ENCODE data around the gene KLHL17.
"Not testable (repeated sequence)": the region's sequence is repeated elsewhere in the genome, so short reads cannot be mapped to it uniquely, and the experiment has no call there.

The KLHL17 gene

DNA sequence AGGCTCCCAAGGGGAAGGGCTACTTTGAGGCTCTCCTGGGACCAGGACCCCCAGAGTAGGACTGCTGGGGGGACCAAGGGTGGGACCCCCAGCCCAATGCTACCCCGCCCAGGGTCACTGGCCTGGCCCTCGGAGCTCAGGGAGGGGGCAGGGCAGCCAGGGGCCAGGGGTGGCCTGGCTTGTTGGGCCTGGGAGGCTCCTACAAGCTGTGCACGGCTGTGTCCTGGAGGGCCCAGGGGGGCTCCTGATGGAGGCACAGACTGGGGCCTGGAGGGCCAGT lies 37.3 kb downstream of the KLHL17 start:
- in situ Hi-C loops (cut with MboI; ENCODE audit: low sequenced_read_pairs), result no loop called here

DNA sequence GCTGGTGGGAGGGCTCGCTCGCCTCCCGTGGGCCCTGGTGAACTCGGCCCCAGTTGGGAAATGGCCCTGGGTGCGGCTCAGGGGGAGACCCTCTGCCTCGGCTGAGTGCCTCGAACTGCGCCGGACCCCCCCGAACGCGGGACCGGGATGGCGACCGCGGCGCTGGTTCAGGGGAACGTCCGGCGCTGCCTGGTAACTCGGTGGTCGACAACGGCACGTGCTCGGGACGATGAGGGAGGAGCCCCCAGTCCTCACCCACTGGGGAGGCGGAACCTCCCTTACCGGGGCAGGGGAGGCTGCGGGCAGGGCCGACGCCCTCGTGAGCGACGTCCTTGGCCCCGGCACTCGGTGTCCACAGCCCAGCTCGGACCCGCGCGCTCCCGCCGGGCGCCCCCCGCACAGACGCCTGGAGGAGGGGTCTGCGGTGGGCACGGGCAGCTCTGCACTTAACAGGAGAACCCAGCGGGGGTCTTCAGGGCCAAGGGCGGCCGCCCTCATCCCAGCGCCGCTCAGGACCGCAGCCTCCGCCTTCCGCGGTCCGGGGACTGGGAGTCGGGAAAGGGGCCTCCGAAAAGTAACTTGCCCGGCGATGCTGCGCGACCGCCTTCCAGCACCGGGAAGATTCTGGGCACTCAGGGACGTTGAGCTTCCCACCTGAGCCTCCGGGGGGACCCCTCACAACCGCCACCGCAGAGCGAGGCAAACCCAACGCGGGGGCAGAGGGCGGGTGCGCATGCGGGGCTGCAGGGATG lies 37.8 kb downstream of the KLHL17 start:
- in situ Hi-C loops (cut with MboI; ENCODE audit: low sequenced_read_pairs), result no loop called here

DNA sequence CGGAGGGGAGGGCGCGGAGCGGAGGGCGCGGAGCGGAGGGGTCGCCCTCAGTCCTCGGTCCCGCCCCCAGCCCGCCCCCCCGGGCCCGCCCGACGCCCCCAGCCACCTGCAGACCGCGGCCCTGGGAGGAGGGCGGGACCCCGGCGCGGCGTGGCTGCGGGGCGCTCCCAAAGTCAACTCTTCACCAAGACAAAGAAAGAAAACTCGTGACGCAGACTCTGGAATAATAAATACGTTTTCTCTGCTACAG lies 38.3 kb downstream of the KLHL17 start:
- in situ Hi-C loops (cut with MboI; ENCODE audit: low sequenced_read_pairs), result no loop called here

DNA sequence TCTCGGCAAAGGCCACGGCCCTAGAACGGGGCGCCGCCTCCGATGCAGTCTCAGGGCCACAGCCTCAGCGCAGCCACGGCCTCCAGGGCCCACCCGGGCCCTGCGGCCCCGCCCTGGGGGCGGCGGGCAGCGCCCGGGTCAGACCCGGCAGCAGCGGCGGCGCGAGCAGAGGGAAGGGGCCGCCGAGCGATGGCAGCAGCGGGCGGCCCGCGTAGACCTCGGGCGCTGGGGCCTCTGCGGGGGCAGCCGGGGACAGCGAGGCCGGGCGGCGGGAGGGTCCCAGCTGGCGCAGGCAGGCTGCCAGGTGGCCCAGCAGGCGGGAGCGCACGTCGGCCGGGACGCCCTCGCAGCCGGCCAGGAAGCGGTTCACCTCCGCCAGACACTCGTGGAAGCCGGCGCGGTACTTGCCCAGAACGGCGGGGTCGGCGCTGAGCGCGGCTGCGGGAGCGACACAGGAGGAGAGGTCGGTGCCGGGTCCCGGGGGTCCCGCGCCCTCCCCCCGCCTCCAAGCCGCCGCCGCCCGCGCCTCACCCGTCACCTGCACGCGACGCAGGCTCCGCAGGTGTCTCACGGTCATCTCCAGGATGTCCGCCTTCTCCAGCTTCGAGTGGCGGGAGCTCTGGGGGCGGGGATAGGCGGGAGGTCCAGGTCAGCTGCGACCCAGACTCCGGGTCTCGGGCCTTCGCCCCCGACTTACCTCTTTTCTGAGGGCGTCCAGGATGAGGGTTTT lies 38.8 kb downstream of the KLHL17 start:
- in situ Hi-C loops (cut with MboI; ENCODE audit: low sequenced_read_pairs), result no loop called here

DNA sequence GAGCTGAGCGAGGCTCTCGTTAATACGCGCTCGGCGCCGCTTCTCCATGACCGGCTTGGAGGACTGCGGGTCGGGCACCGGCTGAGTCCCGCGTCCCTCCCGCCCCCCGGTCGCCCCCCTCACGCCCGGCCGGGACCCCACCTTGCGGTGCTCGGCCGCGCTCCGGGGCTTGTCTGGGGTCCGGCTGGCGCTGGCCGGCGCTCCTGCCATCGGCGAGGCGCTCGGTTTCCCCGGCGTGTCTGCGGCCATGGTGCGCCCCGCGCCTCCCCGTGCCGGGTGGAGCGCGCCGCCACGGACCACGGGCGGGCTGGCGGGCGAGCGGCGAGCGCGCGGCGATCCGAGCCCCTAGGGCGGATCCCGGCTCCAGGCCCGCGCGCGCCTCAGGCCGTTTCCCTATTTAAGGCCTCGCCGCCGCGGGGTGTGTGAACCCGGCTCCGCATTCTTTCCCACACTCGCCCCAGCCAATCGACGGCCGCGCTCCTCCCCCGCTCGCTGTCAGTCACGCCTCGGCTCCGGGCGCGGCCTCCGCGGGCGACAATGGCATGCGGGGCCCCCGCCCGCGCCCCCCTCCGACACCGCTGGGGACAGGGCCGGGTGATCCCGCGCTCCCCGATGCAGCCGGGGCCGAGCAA lies 39.5 kb downstream of the KLHL17 start, which contains the start of gene HES4:
HES4 (minus strand) TSS at position 373 of the 632 bp plus-strand sequence; CDS start at position 249, 124 bp downstream.
- in situ Hi-C loops (cut with MboI; ENCODE audit: low sequenced_read_pairs), result no loop called here

DNA sequence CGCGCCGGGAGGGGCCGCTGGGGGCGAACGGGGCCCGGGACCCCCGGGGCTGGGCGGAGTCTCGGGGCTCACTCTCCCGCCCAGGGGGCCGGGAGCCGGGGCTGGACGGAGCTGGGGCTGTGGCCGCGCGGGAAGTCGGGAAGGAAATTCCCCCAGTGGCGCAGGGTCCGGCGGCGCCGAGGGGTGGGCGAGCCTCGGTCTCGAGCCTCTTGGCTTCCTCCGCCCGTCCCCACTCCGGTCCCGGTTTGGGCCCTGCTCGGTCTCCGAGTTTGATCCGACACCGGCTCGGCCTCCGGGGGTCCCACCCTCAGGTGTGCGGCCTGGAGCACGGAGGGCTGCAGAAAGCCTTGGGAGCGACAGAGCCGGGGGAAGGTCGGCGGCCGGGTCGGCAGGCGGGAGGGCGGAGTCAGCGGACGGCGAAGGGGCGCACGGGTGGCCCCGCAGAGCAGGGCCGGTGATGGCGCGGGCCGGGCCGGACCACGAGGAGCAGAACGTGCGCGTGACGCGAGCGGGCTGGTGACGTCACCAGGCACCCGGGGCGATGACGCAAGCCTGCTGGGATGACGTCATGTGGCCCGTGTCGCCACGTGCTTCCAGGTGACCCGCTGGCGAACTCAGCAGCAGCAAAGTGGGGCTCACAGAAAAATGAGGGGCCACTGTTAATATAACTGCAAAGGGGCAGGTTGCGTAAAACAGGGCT lies 40.1 kb downstream of the KLHL17 start:
- in situ Hi-C loops (cut with MboI; ENCODE audit: low sequenced_read_pairs), result no loop called here

DNA sequence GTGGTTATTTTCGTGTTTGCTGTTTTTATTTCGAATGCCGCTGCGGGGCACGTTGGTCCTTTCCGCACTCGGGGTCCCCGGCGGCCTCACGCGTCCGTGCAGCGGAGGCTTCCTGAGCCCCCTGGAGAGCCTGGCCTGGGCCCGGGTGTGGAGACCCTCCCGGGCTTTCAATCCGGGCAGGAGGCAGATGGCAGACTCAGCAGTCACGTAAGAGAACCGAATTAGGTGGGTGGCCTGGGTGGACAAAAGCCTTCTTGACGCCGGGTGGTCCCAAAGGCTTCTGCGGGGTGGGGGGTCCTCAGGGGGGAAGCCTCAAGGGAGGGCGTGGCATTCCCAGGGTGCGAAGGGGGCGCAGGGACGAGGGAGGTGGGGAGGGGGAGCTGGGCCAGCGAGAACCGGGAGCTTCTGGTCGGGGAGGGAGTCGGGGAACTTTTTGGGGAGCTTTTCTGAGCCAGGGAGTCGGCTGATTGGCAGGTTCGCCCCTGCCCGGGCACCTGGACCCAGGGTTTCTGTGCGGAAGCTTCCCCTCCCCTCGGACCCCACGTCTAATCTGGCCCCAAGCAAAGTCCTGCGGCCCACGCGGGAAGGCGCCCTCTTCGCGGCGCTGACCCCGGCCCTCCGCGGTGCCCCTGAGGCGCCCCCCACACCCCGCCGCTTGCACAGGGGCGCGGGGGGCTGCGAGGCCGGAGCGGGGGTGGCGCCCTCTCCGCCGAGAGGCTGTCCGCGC lies 40.8 kb downstream of the KLHL17 start:
- in situ Hi-C loops (cut with MboI; ENCODE audit: low sequenced_read_pairs), result no loop called here

DNA sequence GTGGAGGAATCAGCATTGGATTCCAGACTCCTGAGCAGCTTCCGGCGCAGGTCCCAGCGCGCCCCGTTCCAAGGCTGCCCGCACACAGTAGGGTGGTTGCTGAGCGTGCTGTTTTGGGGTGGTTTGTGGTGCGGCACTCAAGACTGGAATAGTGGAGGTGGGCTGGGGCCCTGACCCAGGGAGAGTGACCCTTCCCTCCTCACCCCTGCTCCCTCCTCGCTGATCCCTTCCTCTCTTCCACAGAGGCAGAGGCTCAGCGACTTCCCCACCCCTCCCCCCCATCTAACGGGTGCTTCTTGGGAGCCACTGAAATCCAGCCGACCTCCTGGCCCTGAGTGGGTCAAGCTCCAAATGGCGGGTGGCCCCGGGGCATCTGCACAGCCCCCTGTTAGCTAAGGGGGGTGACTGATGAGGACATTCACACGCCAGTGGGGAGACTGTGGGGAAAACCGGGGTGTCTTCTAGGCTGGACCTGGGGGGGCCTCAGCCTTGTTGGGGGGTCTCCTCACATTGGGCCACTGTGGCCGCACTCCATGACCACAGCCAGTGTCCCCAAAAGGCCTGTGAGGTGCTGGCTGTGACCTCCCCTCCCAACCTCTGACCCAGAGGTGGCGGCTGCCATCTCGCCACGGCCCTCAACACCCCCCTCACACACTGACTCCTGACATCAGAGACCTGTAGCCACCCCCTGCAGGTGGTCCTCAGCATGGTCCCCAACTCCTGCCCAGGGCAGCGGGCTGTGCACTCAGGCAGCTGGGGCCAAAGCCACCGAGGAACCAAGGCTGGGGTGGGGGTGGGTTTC lies 43.4 kb downstream of the KLHL17 start:
- in situ Hi-C loops (cut with MboI; ENCODE audit: low sequenced_read_pairs), result no loop called here

DNA sequence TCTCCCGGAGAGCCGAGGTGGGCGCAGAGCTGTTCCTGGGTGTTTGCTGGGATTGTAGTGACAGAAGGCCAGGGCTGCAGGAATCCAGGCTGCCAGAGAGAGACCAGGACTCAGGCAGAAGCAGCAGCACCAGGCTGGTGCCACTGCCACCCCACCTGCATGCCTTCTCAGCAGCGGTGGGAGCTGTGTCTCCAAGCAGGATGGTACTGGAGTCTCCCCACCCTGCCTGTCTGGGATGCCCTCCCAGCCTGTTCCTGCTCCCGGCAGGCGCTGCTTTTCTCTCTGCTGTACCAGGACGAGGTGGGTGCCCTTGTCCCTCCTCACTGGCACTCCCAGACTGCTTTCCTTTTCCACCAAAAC lies 44.0 kb downstream of the KLHL17 start:
- in situ Hi-C loops (cut with MboI; ENCODE audit: low sequenced_read_pairs), result no loop called here

DNA sequence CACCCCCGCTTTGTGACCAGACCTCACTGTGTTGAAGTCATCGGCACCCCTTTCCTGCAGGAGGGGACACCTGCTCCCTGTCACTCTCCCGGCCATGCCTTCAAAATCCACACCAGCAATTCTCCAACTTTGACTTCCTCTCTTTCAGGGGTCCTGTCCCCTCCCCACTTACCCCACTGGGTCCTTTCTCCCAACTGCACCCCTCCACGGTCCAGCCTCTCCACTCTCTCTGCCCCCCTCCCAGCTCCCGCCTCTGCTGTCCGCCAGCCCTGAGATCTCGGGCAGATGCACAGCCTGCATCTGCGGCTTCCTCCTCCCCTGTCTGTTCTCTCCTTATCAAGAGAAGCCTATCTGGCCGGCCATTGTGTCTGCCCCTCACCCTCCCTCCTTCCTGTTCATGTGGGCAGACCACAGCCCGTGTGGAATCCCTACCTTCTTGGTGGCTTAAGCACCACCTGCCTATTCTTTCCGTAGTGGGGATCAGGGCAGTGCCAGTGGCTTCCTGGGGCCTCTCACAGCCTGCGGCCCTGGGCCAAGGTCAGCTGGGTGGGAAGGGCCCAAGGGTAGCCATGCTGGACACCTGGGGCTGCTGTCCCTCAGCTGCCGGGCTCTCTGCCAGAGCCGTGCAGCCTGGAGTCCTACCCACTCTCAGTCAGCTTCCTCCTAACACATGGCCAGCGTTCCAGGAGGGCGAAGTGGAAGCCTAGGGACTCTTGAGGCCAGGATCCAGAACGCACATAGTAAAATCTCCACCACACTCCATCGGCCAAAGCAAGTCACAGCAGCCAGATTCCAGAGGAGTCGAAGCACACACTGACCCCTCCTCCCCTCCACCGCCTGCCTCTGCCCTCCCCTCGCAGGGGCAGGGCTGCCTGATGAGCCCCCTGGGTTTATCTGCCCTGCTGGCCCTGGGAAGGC lies 44.7 kb downstream of the KLHL17 start:
- in situ Hi-C loops (cut with MboI; ENCODE audit: low sequenced_read_pairs), result no loop called here

DNA sequence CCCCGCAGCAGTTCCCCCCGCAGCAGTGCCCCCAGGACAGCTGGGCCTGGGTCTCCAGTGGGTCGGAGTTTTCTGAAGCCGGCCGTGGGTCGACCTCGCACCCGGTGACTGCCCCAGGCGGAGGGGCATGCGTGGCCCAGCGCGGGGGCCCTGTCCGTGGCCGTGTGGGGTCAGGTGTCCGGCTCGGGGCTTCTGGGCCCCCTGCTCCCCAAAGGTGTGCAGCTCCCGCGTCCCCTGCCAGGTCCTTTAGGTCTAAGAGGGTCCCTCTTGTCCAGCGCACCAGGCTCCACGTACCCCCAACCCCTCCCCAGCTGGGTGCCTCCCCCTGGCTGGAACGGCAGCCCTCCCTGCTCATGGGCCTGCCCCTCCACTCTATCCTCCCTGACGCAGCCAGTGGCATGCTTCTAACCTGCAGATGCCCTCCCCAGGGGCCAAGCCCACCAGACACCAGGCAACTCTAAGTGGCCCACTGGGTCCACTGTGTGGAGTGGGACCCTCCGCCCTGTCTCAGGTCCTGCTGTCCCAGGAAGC lies 45.5 kb downstream of the KLHL17 start:
- in situ Hi-C loops (cut with MboI; ENCODE audit: low sequenced_read_pairs), result no loop called here

DNA sequence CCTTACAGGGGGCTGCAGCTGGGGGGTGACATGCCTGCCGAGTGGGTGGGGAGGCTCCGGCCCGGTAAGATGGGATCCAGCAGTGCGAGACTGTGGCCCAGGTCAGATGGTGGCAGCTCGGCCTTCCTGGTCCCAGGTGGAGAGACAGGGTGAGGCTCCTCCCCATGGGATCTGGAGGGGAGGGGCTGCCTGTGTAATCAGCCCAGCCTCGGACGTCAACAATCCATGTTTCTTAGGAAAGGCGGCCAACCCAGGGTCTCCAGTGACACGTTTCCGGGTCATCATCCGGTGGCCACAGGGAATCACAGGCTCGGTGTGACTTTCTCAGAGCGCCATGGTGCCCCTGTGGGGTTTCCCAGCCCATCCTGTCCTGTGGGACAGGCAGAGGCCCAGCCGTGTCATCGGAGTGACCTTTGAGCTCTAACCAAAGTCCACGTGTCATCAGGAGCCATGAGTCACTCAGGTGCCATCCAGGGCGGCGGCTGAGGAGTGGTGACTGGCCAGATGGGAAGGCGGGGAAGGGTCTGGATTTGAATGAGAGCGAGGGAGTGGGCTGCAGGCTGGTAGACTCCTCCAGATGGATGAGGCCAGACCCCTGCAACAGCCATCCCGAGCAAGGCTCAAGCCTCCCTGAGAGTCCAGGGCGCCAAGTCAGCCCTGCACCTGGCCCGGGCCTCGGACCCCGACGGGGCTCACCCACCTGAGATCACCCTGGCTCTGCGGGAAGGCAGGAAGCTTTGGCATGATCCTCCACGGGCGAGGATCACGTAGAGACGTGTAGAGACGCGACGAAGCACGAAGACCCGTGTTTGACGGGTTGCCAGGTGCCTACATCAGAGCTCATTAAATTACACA lies 46.1 kb downstream of the KLHL17 start:
- in situ Hi-C loops (cut with MboI; ENCODE audit: low sequenced_read_pairs), result no loop called here

DNA sequence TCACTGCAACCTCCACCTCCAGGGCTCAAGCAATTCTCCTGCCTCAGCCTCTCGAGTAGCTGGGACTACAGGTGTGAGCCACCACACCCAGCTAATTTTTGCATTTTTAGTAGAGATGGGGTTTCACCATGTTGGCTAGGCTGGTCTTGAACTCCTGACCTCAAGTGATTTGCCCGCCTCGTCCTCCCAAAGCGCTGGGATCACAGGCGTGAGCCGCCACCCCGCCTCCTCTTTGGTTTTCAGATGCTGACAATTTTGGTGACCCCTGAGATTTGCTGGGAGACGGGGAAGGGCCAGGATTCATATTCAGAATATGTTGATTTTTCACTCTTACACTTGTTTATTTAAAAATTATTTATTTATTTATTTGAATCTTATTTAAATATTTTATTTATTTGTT lies 49.7 kb downstream of the KLHL17 start:
- in situ Hi-C loops (cut with MboI; ENCODE audit: low sequenced_read_pairs), result not testable (repeated sequence)

DNA sequence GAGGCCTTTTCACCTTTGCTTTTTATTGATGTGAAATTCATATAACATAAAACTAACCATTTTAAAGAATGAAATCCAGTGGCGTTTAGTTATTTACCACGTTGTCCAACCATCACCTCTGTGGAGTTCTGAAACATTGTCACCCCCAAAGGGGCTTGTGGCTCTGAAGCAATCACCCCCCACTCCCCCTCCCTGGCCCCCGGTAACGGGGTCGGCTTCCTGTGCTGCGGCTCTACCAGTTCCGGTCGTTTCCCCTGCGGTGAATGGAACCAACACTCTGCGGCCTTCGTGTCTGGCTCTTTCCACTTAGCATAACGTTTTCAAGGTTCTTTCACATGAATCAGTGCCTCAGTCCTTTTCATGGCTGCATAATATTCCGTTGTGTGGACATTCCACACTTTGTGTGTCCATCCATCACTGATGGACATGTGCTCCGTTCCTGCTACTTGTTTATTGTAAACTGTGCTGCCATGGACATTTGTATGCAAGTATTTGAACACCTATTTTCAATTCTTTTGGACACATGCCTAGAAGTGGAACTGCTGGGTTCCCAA lies 51.1 kb downstream of the KLHL17 start:
- in situ Hi-C loops (cut with MboI; ENCODE audit: low sequenced_read_pairs), result no loop called here

DNA sequence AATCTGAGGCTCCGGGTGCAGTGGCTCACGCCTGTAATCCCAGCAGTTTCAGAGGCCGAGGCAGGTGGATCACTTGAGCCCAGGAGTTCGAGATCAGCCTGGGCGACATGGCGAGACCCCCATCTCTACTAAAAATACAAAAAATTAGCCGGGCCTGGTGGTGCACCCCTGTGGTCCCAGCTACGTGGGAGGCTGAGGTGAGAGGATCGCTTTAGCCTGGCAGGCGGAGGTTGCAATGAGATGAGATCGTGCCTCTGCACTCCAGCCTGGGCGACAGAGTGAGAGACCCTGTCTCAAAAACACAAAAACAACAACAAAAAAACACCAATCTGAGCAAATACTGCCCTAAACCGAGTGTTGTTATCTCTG lies 52.3 kb downstream of the KLHL17 start:
- in situ Hi-C loops (cut with MboI; ENCODE audit: low sequenced_read_pairs), result not testable (repeated sequence)

DNA sequence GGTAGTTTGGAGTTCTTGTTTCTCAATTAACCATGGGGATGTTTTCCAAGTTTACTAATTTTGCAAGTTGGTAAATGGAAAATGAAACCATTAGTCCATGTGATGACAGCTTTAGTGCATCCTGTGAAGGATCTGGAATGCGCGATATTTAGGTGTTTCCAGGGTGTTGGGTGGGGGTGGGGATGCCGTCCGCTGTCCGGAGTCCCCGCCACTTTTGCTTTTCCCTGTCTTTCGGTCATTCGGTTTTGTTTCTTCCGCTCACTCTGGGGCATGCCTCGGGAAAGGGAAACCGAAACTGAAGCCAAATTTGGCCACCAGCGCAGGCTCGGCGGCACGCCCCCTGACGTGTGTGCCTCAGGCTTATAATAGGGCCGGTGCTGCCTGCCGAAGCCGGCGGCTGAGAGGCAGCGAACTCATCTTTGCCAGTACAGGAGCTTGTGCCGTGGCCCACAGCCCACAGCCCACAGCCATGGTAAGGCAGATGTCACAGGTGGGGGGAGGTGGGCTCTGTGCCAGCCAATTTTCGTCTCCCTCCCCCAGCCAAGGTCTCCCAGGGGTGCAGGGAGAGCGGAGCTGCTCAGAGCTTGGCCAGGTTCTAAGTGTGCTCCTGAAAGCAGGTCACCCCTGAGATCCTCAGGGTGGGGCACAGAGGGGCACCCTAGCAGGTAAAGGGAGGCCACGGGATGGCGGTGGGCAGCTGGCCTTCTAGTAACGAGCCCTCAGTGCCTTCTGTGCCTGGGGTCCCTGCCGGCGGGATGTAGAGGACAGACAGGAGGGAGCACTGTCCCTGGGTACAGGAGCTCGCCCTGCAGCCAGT lies 52.9 kb downstream of the KLHL17 start, which contains the start of gene ISG15:
ISG15 (plus strand) TSS at position 393 of the 817 bp plus-strand sequence; CDS start at position 470, 77 bp downstream.
- in situ Hi-C loops (cut with MboI; ENCODE audit: low sequenced_read_pairs), result no loop called here

Data from HL-60/S4 treated with retinoic acid at 250 ng/mL for 4 days and 3 days (cell line).